ENCODE measurements around the gene GNS. TPM values are rescaled to one million over a fixed set of nuclear protein-coding genes. Genes with fewer than 3 reads are reported as not detected.

Gene GNS
- total RNA-seq, 1 experiment from 2014 or later: 74.9 TPM

GRCh38 chr12:64716839-64717455, 42.3 kb downstream of the GNS start:
- Histone ChIP-seq H3K36me3 (ENCODE audit: low read depth) (peaks cover 16% of the 10 kb centered on the region; the same call in 1 of the 2 replicates), H3K27me3 (ENCODE audit: insufficient read depth, low read depth) (no peaks in the 10 kb centered on the region), H3K27ac (no peak overlapping the region), H3F3A (ENCODE audit: insufficient read depth, low read depth) (no peaks in the 10 kb centered on the region), H3K4me3 (no peak overlapping the region), H3K9me3 (ENCODE audit: insufficient read depth, low read depth) (no peaks in the 10 kb centered on the region), H3K9me2 (ENCODE audit: insufficient read depth) (no peaks in the 10 kb centered on the region), H3K4me1 (replicated peaks; ENCODE audit: insufficient read depth) (no peaks in the 10 kb centered on the region), H3K79me2 (ENCODE audit: low read depth) (no peaks in the 10 kb centered on the region), H3K4me2 (no peak overlapping the region), H4K20me1 (ENCODE audit: insufficient read depth) (no peaks in the 10 kb centered on the region), H2AFZ (no peak overlapping the region)
- TF ChIP-seq CTCF (conservative IDR thresholded peaks at IDR 0.05) (no peak), EZH2 (IDR thresholded peaks at IDR 0.05; ENCODE audit: low read depth) (no peak)
- no peak for DNase-seq
- ChIA-PET CTCF (no interaction called here), POLR2A (ENCODE audit: unreplicated experiment) (no interaction called here)
- intact Hi-C loops (cut with micrococcal nuclease; ENCODE audit: unreplicated experiment): no loop called here
- BruUV-seq (replicated peaks): no TSS peak

- Histone ChIP-seq H3K27ac (no peak overlapping the region), H3K9me3 (ENCODE audit: insufficient read depth, low read depth) (no peaks in the 10 kb centered on the region), H3K36me3 (ENCODE audit: low read depth) (peaks cover 11% of the 10 kb centered on the region; the same call in 1 of the 2 replicates), H3K9me2 (ENCODE audit: insufficient read depth) (no peaks in the 10 kb centered on the region), H3K4me1 (replicated peaks; ENCODE audit: insufficient read depth) (no peaks in the 10 kb centered on the region), H4K20me1 (ENCODE audit: insufficient read depth) (no peaks in the 10 kb centered on the region), H3F3A (ENCODE audit: insufficient read depth, low read depth) (no peaks in the 10 kb centered on the region), H3K79me2 (ENCODE audit: low read depth) (no peaks in the 10 kb centered on the region), H2AFZ (no peak overlapping the region), H3K4me2 (no peak overlapping the region), H3K27me3 (ENCODE audit: insufficient read depth, low read depth) (no peaks in the 10 kb centered on the region), H3K4me3 (no peak overlapping the region)
- no peak for DNase-seq
- POLR2A ChIA-PET (ENCODE audit: unreplicated experiment): no interaction called here
- intact Hi-C loops (cut with micrococcal nuclease; ENCODE audit: unreplicated experiment): no loop called here
- CTCF ChIA-PET: no interaction called here
- no peak for TF ChIP-seq EZH2 (IDR thresholded peaks at IDR 0.05; ENCODE audit: low read depth)
- TF ChIP-seq CTCF (conservative IDR thresholded peaks at IDR 0.05): no peak
- BruUV-seq (replicated peaks): no TSS peak
Measured at GRCh38 chr12:64716371-64716770, 42.8 kb downstream of the GNS start.

GRCh38 chr12:64714551-64714968, 44.6 kb downstream of the GNS start:
- no TSS peak for BruUV-seq (replicated peaks)
- no peaks in the 10 kb centered on the region for H3K79me2 ChIP-seq (ENCODE audit: low read depth)
- H2AFZ ChIP-seq: no peak overlapping the region
- TF ChIP-seq EZH2 (IDR thresholded peaks at IDR 0.05; ENCODE audit: low read depth): no peak
- TF ChIP-seq CTCF (conservative IDR thresholded peaks at IDR 0.05): no peak
- DNase-seq: no peak
- H3K4me1 ChIP-seq (replicated peaks; ENCODE audit: insufficient read depth): no peaks in the 10 kb centered on the region
- no peaks in the 10 kb centered on the region for H4K20me1 ChIP-seq (ENCODE audit: insufficient read depth)
- no peak overlapping the region for H3K27ac ChIP-seq
- H3K4me2 ChIP-seq: no peak overlapping the region
- H3F3A ChIP-seq (ENCODE audit: insufficient read depth, low read depth): no peaks in the 10 kb centered on the region
- H3K9me3 ChIP-seq (ENCODE audit: insufficient read depth, low read depth): no peaks in the 10 kb centered on the region
- H3K4me3 ChIP-seq: no peak overlapping the region
- intact Hi-C loops (cut with micrococcal nuclease; ENCODE audit: unreplicated experiment): no loop called here
- H3K27me3 ChIP-seq (ENCODE audit: insufficient read depth, low read depth): no peaks in the 10 kb centered on the region
- no peaks in the 10 kb centered on the region for H3K9me2 ChIP-seq (ENCODE audit: insufficient read depth)
- CTCF ChIA-PET: no interaction called here
- peaks cover 6% of the 10 kb centered on the region; the same call in 1 of the 2 replicates for H3K36me3 ChIP-seq (ENCODE audit: low read depth)
- POLR2A ChIA-PET (ENCODE audit: unreplicated experiment): no interaction called here

Data from PC-9 (cell line).